Measurements from ENCODE around the gene ARL4C.

ARL4C gene

GRCh38 chr2:234469972-234470371, 26.9 kb downstream of the ARL4C start:
- Histone ChIP-seq H3K9me3 (replicated peaks; ENCODE audit: insufficient read depth, low read length) (no peaks in the 10 kb centered on the region), H3K4me2 (ENCODE audit: low read depth, low read length) (no peak overlapping the region), H3K9ac (ENCODE audit: low read length) (no peak overlapping the region), H3K9me2 (replicated peaks; ENCODE audit: insufficient read depth, low read length) (no peaks in the 10 kb centered on the region), H4K20me1 (ENCODE audit: insufficient read depth, low read length) (no peaks in the 10 kb centered on the region), H3K36me3 (replicated peaks; ENCODE audit: insufficient read depth, low read length) (no peaks in the 10 kb centered on the region), H3F3A (ENCODE audit: insufficient read depth, low read length) (no peaks in the 10 kb centered on the region), H2AFZ (ENCODE audit: low read length) (no peak overlapping the region), H3K27ac (ENCODE audit: low read length) (no peak overlapping the region), H3K27me3 (replicated peaks; ENCODE audit: insufficient read depth, low read length) (no peaks in the 10 kb centered on the region), H3K79me2 (ENCODE audit: low read length) (no peaks in the 10 kb centered on the region), H3K4me3 (ENCODE audit: low read length) (no peak overlapping the region), H3K4me1 (ENCODE audit: low read length) (0 out of 2 replicates have a peak, but pooled peaks cover under 1% of the 10 kb centered on the region)
- no peak for DNase-seq
- TF ChIP-seq EZH2phosphoT487 (IDR thresholded peaks at IDR 0.05; ENCODE audit: low read length) (no peak), EZH2 (optimal IDR thresholded peaks at IDR 0.05; ENCODE audit: low read depth, low read length) (no peak), CTCF (IDR thresholded peaks at IDR 0.05; ENCODE audit: low read length) (no peak)

GRCh38 chr2:234469251-234469845, 27.5 kb downstream of the ARL4C start:
- H3K9ac ChIP-seq (ENCODE audit: low read length), result no peak overlapping the region
- H3K9me2 ChIP-seq (replicated peaks; ENCODE audit: insufficient read depth, low read length), result no peaks in the 10 kb centered on the region
- no peaks in the 10 kb centered on the region for H3K4me1 ChIP-seq (ENCODE audit: low read length)
- H3K4me3 ChIP-seq (ENCODE audit: low read length), result no peak overlapping the region
- no peak for DNase-seq
- H3K4me2 ChIP-seq (ENCODE audit: low read depth, low read length), result no peak overlapping the region
- no peaks in the 10 kb centered on the region for H3K79me2 ChIP-seq (ENCODE audit: low read length)
- H3K27me3 ChIP-seq (replicated peaks; ENCODE audit: insufficient read depth, low read length), result no peaks in the 10 kb centered on the region
- no peak overlapping the region for H2AFZ ChIP-seq (ENCODE audit: low read length)
- no peaks in the 10 kb centered on the region for H3K9me3 ChIP-seq (replicated peaks; ENCODE audit: insufficient read depth, low read length)
- no peaks in the 10 kb centered on the region for H4K20me1 ChIP-seq (ENCODE audit: insufficient read depth, low read length)
- H3F3A ChIP-seq (ENCODE audit: insufficient read depth, low read length), result no peaks in the 10 kb centered on the region
- H3K27ac ChIP-seq (ENCODE audit: low read length), result no peak overlapping the region
- TF ChIP-seq EZH2phosphoT487 (IDR thresholded peaks at IDR 0.05; ENCODE audit: low read length), result no peak
- no peak for TF ChIP-seq EZH2 (optimal IDR thresholded peaks at IDR 0.05; ENCODE audit: low read depth, low read length)
- TF ChIP-seq CTCF (IDR thresholded peaks at IDR 0.05; ENCODE audit: low read length), result no peak
- H3K36me3 ChIP-seq (replicated peaks; ENCODE audit: insufficient read depth, low read length), result no peaks in the 10 kb centered on the region

- H3K27ac ChIP-seq (ENCODE audit: low read length), result no peak overlapping the region
- H4K20me1 ChIP-seq (ENCODE audit: insufficient read depth, low read length), result no peaks in the 10 kb centered on the region
- DNase-seq, result no peak
- no peaks in the 10 kb centered on the region for H3K36me3 ChIP-seq (replicated peaks; ENCODE audit: insufficient read depth, low read length)
- no peaks in the 10 kb centered on the region for H3K9me2 ChIP-seq (replicated peaks; ENCODE audit: insufficient read depth, low read length)
- no peak overlapping the region for H2AFZ ChIP-seq (ENCODE audit: low read length)
- H3K27me3 ChIP-seq (replicated peaks; ENCODE audit: insufficient read depth, low read length), result no peaks in the 10 kb centered on the region
- H3K9ac ChIP-seq (ENCODE audit: low read length), result no peak overlapping the region
- H3K79me2 ChIP-seq (ENCODE audit: low read length), result no peaks in the 10 kb centered on the region
- H3K9me3 ChIP-seq (replicated peaks; ENCODE audit: insufficient read depth, low read length), result no peaks in the 10 kb centered on the region
- H3K4me2 ChIP-seq (ENCODE audit: low read depth, low read length), result no peak overlapping the region
- H3K4me3 ChIP-seq (ENCODE audit: low read length), result no peak overlapping the region
- no peaks in the 10 kb centered on the region for H3F3A ChIP-seq (ENCODE audit: insufficient read depth, low read length)
- TF ChIP-seq EZH2phosphoT487 (IDR thresholded peaks at IDR 0.05; ENCODE audit: low read length) (no peak), EZH2 (optimal IDR thresholded peaks at IDR 0.05; ENCODE audit: low read depth, low read length) (no peak), CTCF (IDR thresholded peaks at IDR 0.05; ENCODE audit: low read length) (no peak)
- H3K4me1 ChIP-seq (ENCODE audit: low read length), result no peaks in the 10 kb centered on the region
Observed at GRCh38 chr2:234468503-234468902, 28.4 kb downstream of the ARL4C start.
